Activated T-cell treated with anti-CD3 and anti-CD28 coated beads, Interleukin-2, amount 50 U/mL, for 4 hours (primary cell): ENCODE data around the gene AGPAT2. TPM values are rescaled to one million over a fixed set of nuclear protein-coding genes. Genes with fewer than 3 reads are reported as not detected.

Source experiments
- ATAC-seq, 2 donors: fragments of 200-7000 bp; cut with Tn5 transposase; one replicate each; pipeline ENCODE4 v1.10.0; 2021
- DNase-seq: peaks from one replicate; pipeline ENCODE4 v3.0.0-alpha.2; 2020
- H3K27me3 Mint-ChIP-seq: one replicate; pipeline ENCODE4 v1.8.0; 2021; ENCODE audit warnings: low read depth, mixed read lengths
- H3K36me3 Mint-ChIP-seq: one replicate; pipeline ENCODE4 v1.8.0; 2022; ENCODE audit warnings: mixed read lengths; ENCODE audit not compliant: insufficient read depth
- H3K4me1 Mint-ChIP-seq: one replicate; pipeline ENCODE4 v1.8.0; 2021; ENCODE audit warnings: low read depth, mixed read lengths
- H3K4me3 Mint-ChIP-seq: one replicate; pipeline ENCODE4 v1.8.0; 2021; ENCODE audit warnings: mild to moderate bottlenecking, moderate library complexity, mixed read lengths
- H3K9me3 Mint-ChIP-seq: one replicate; pipeline ENCODE4 v1.8.0; 2021; ENCODE audit warnings: mixed read lengths
- total RNA-seq, 3 donors: library from RNA; stranded (reverse); gene quantifications; one replicate each; pipeline ENCODE4 v1.2.1, GENCODE V29; 2021

AGPAT2 gene
- total RNA-seq, 3 donors from 2014 or later = 11.4 to 14.3 (median 11.7) TPM

- Mint-ChIP-seq H3K36me3 (no peaks in the 10 kb centered on the region), H3K9me3 (no peaks in the 10 kb centered on the region), H3K4me3 (no peak overlapping the region), H3K27me3 (peaks cover 11% of the 10 kb centered on the region), H3K4me1 (peaks cover 5% of the 10 kb centered on the region)
- DNase-seq (no peak), ATAC-seq (no peak)
These were observed 61.9 kb downstream of the AGPAT2 start for GRCh38 chr9:136625101-136626065.

GRCh38 chr9:136624184-136624951, 62.9 kb downstream of the AGPAT2 start:
- Mint-ChIP-seq H3K27me3 (peaks cover 11% of the 10 kb centered on the region), H3K9me3 (no peaks in the 10 kb centered on the region), H3K4me1 (peaks cover under 1% of the 10 kb centered on the region), H3K36me3 (no peaks in the 10 kb centered on the region), H3K4me3 (no peak overlapping the region)
- DNase-seq (no peak), ATAC-seq (no peak)

DNA sequence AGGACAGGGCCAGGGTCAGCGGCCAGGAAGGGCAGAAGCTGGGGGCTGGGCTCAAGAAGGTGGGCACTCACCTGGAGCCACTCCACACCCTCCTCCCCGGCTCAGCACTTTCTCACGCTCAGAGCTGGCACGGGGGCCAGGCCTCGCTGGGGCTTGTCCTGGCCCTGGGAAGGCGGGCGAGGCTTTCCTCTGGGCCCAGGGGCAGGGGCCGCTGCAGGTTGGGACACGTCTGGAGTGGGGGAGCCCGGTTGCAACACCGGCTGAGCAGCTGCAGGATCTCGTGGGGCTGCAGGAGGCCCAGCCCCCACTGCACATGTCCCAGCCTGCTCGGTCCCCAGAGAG, 63.4 kb downstream of the AGPAT2 start:
- DNase-seq = no peak
- Mint-ChIP-seq H3K4me1 (peaks cover 4% of the 10 kb centered on the region), H3K9me3 (no peaks in the 10 kb centered on the region), H3K27me3 (peaks cover 13% of the 10 kb centered on the region), H3K36me3 (no peaks in the 10 kb centered on the region), H3K4me3 (no peak overlapping the region)
- no peak for ATAC-seq

Other genes starting within 250 kb of the AGPAT2 start
- gene INPP5E, start 247.6 kb downstream of the AGPAT2 start, total RNA-seq = 10 to 100 TPM; 20.7 to 25.2 (median 22.5) TPM
- gene SEC16A, start 204.4 kb downstream of the AGPAT2 start, total RNA-seq = 10 to 100 TPM; 76.6 to 84.0 (median 78.9) TPM
- 100 to 1,000 TPM; 124 to 128 (median 125) TPM for gene NOTCH1, start 141.4 kb downstream of the AGPAT2 start, total RNA-seq
- gene EGFL7, start 24.5 kb downstream of the AGPAT2 start, total RNA-seq = 1 to 10 TPM; 2.3 to 4.3 (median 3.2) TPM
- under 1 TPM in 2 of 3 donors, not detected in 1; 0.16 to 0.18 TPM for gene DIPK1B, start 25.1 kb upstream of the AGPAT2 start, total RNA-seq
- gene LCN10, start 55.5 kb upstream of the AGPAT2 start, total RNA-seq = 1 to 10 TPM in 2 of 3 donors, under 1 TPM in 1; 0.82 to 2.4 (median 2.1) TPM
- gene LCN6, start 61.1 kb upstream of the AGPAT2 start, total RNA-seq = not detected
- gene LCN8, start 70.8 kb upstream of the AGPAT2 start, total RNA-seq = not detected
- not detected for gene LCN15, start 77.1 kb upstream of the AGPAT2 start, total RNA-seq
- 10 to 100 TPM; 49.5 to 53.0 (median 51.9) TPM for gene TMEM141, start 103.9 kb upstream of the AGPAT2 start, total RNA-seq
- under 1 TPM in 1 of 3 donors, not detected in 2; 0.49 TPM for gene CCDC183, start 108.9 kb upstream of the AGPAT2 start, total RNA-seq
- 100 to 1,000 TPM in 2 of 3 donors, 10 to 100 TPM in 1; 90.6 to 103 (median 100) TPM for gene RABL6, start 120.5 kb upstream of the AGPAT2 start, total RNA-seq
- gene AJM1, start 155.0 kb upstream of the AGPAT2 start, total RNA-seq = 1 to 10 TPM; 1.5 to 2.2 (median 1.7) TPM
- 100 to 1,000 TPM; 112 to 120 (median 119) TPM for gene PHPT1, start 162.0 kb upstream of the AGPAT2 start, total RNA-seq
- 10 to 100 TPM; 10.7 to 13.9 (median 11.0) TPM for gene MAMDC4, start 164.9 kb upstream of the AGPAT2 start, total RNA-seq
- 100 to 1,000 TPM; 330 to 366 (median 351) TPM for gene EDF1, start 178.9 kb upstream of the AGPAT2 start, total RNA-seq
- 10 to 100 TPM; 64.3 to 73.4 (median 68.8) TPM for gene TRAF2, start 199.1 kb upstream of the AGPAT2 start, total RNA-seq